K562 (cell line): ENCODE data around the gene UNC13A. TPM values are rescaled to one million over a fixed set of nuclear protein-coding genes. Genes with fewer than 3 reads are reported as not detected.

Experiments
- ATAC-seq: fragments of 200-7000 bp; cut with Tn5 transposase; 3 replicates; pipeline ENCODE4 v1.9.1; 2020; ENCODE audit warnings: moderate library complexity
- BruUV-seq: library from RNA; stranded (reverse); fragments of 400-500 nt; replicated peaks from 2 replicates; lab custom pipeline; 2021; lab: Mats Ljungman, UMichigan
- CTCF ChIA-PET: fragments of 300-600 bp; formaldehyde crosslinking; extraction: SDS; loops from one replicate; lab custom pipeline; 2021; ENCODE audit warnings: low intra/inter-chr PET ratio; lab: Yijun Ruan, JAX
- POLR2A ChIA-PET: fragments of 300-600, 350-650 bp; sonication (Branson Sonifier 250); formaldehyde crosslinking; extraction: SDS; loops from one replicate; lab custom pipeline; 2021; ENCODE audit warnings: antibody characterized with exemption, inconsistent platforms; lab: Yijun Ruan, JAX
- DNase-seq, 4 experiments: peaks; one replicate each; pipeline versions ENCODE4 v3.0.0 to v3.0.0-alpha.2; 2011 to 2018; ENCODE audit warnings: low spot score in 3 of 4, mixed read lengths in 3 of 4; ENCODE audit errors: extremely low read depth in 1 of 4
- FAIRE-seq: peaks from 2 replicates; lab custom pipeline; 2011; peaks lifted over from hg19 to GRCh38; lab: Jason Lieb, UNC
- H2AFZ ChIP-seq: 2 replicates; pipeline ENCODE4 v1.6.0; 2011; ENCODE audit warnings: low read depth, low read length, control low read depth, inconsistent platforms
- H3K27ac ChIP-seq: fragments of 200-600 bp; 3 replicates; pipeline ENCODE4 v1.8.0; 2011; ENCODE audit warnings: low read depth, mild to moderate bottlenecking, control low read depth, inconsistent platforms, low read length, moderate library complexity, mixed read lengths; ENCODE audit errors: extremely low read depth
- H3K27me3 ChIP-seq, 2 experiments: fragments of 300-600 bp in 1 of 2; 2 replicates in 1 of 2; 3 replicates in 1 of 2; pipeline versions ENCODE4 v1.6.0 to v1.8.0; 2011; ENCODE audit warnings: inconsistent platforms in 2 of 2, low read length in 2 of 2, mild to moderate bottlenecking in 1 of 2, mixed read lengths in 1 of 2, moderate library complexity in 1 of 2; ENCODE audit not compliant: control insufficient read depth in 2 of 2, insufficient read depth in 2 of 2
- H3K36me3 ChIP-seq: fragments of 300-600 bp; 3 replicates; pipeline ENCODE4 v1.8.0; 2011; ENCODE audit warnings: mild to moderate bottlenecking, low read length, inconsistent platforms; ENCODE audit not compliant: control insufficient read depth, insufficient read depth
- H3K4me1 ChIP-seq, 2 experiments: fragments of 200-600 bp in 1 of 2; replicated peaks in 1 of 2; 2 replicates in 1 of 2; 3 replicates in 1 of 2; pipeline versions ENCODE4 v1.5.1 to v1.8.0; 2011; ENCODE audit warnings: inconsistent platforms in 2 of 2, low read length in 2 of 2, mild to moderate bottlenecking in 1 of 2, mixed read lengths in 1 of 2, moderate library complexity in 1 of 2; ENCODE audit not compliant: control insufficient read depth in 2 of 2, insufficient read depth in 2 of 2
- H3K4me2 ChIP-seq: 2 replicates; pipeline ENCODE4 v1.6.1; 2011; ENCODE audit warnings: low read length, control low read depth, inconsistent platforms, mixed read lengths; ENCODE audit not compliant: insufficient read depth
- H3K4me3 ChIP-seq: fragments of 200-600 bp; sonication (generic), shearing (Covaris generic); 2 replicates; pipeline ENCODE4 v1.5.1; 2016; ENCODE audit warnings: control low read depth, inconsistent platforms
- H3K79me2 ChIP-seq: fragments of 200-600 bp; 3 replicates; pipeline ENCODE4 v1.8.0; 2011; ENCODE audit warnings: low read length, inconsistent platforms; ENCODE audit not compliant: control insufficient read depth, insufficient read depth
- H3K9ac ChIP-seq, 2 experiments: 2 replicates each; pipeline versions ENCODE4 v1.6.0 to v1.6.1; 2011; ENCODE audit warnings: low read depth in 2 of 2, low read length in 2 of 2, control low read depth in 1 of 2, inconsistent platforms in 1 of 2, mild to moderate bottlenecking in 1 of 2, mixed read lengths in 1 of 2; ENCODE audit not compliant: insufficient read depth in 1 of 2
- H3K9me1 ChIP-seq: one replicate; pipeline ENCODE4 v1.6.0; 2011; ENCODE audit warnings: inconsistent platforms, mild to moderate bottlenecking, low read length, moderate library complexity; ENCODE audit not compliant: control insufficient read depth, insufficient read depth
- H3K9me3 ChIP-seq: replicated peaks from 2 replicates; pipeline ENCODE4 v1.5.1; 2011; ENCODE audit warnings: low read depth, low read length, inconsistent platforms; ENCODE audit not compliant: control insufficient read depth, insufficient read depth
- H4K20me1 ChIP-seq: replicated peaks from 2 replicates; pipeline ENCODE4 v1.6.1; 2011; ENCODE audit warnings: low read length, inconsistent platforms, mixed read lengths; ENCODE audit not compliant: control insufficient read depth, insufficient read depth
- ARID4B ChIP-seq: sonication (generic); formaldehyde crosslinking; IDR thresholded peaks from 2 replicates; pipeline ENCODE4 v1.8.0; 2022; ENCODE audit warnings: mild to moderate bottlenecking, missing genetic modification reagents
- BCOR ChIP-seq: fragments of 450-650 bp; IDR thresholded peaks from 2 replicates; pipeline ENCODE4 v1.6.1; 2016
- DNMT1 ChIP-seq: fragments of 450-650 bp; IDR thresholded peaks from 2 replicates; pipeline ENCODE4 v1.6.1; 2016; ENCODE audit warnings: antibody characterized with exemption, mild to moderate bottlenecking
- ETV5 ChIP-seq: sonication (generic); formaldehyde crosslinking; IDR thresholded peaks from 2 replicates; pipeline ENCODE4 v1.4.0; 2020; ENCODE audit warnings: low read depth, mild to moderate bottlenecking, missing genetic modification reagents
- HLTF ChIP-seq: fragments of 450-650 bp; IDR thresholded peaks from 2 replicates; pipeline ENCODE4 v1.6.1; 2016
- KDM1A ChIP-seq, 2 experiments: fragments of 450-650 bp; IDR thresholded peaks; 2 replicates each; pipeline ENCODE4 v1.6.1; 2016; ENCODE audit warnings: mild to moderate bottlenecking in 2 of 2
- LARP7 ChIP-seq: fragments of 450-650 bp; IDR thresholded peaks from 2 replicates; pipeline ENCODE4 v1.6.1; 2016
- LCOR ChIP-seq: sonication (generic); formaldehyde crosslinking; IDR thresholded peaks from 2 replicates; pipeline ENCODE4 v1.8.0; 2022; ENCODE audit warnings: mild to moderate bottlenecking, missing genetic modification reagents
- NCOA1 ChIP-seq: fragments of 450-650 bp; IDR thresholded peaks from 2 replicates; pipeline ENCODE4 v1.6.1; 2016; ENCODE audit warnings: low read depth
- NELFE ChIP-seq: IDR thresholded peaks from 2 replicates; pipeline ENCODE4 v1.6.1; 2011; ENCODE audit warnings: mild to moderate bottlenecking; ENCODE audit not compliant: insufficient read depth, insufficient read length
- NFYB ChIP-seq: IDR thresholded peaks from 2 replicates; pipeline ENCODE4 v1.6.1; 2011; ENCODE audit warnings: mild to moderate bottlenecking, moderate library complexity; ENCODE audit not compliant: insufficient read length; ENCODE audit errors: extremely low read depth
- POLR2A ChIP-seq: fragments of 450-650 bp; conservative IDR thresholded peaks from 2 replicates; pipeline ENCODE4 v1.6.1; 2016
- RBM25 ChIP-seq: fragments of 200-400 bp; formaldehyde crosslinking; IDR thresholded peaks from 2 replicates; pipeline ENCODE4 v1.6.1; 2018; ENCODE audit warnings: low read length, low read depth, moderate library complexity; ENCODE audit not compliant: severe bottlenecking
- SLC30A9 ChIP-seq: fragments of 250-450 bp; sonication (Bioruptor Pico); IDR thresholded peaks from 2 replicates; pipeline ENCODE4 v1.8.0; 2022; ENCODE audit warnings: mild to moderate bottlenecking, moderate library complexity
- TARDBP ChIP-seq: fragments of 450-650 bp; IDR thresholded peaks from 2 replicates; pipeline ENCODE4 v1.6.1; 2016
- TEAD4 ChIP-seq, 2 experiments: sonication (generic) in 1 of 2; formaldehyde crosslinking in 1 of 2; IDR thresholded peaks; 2 replicates each; pipeline versions ENCODE4 v1.6.1 to v1.8.0; 2012 to 2022; ENCODE audit warnings: borderline replicate concordance in 1 of 2, inconsistent platforms in 1 of 2, low read length in 1 of 2, mild to moderate bottlenecking in 1 of 2, missing genetic modification reagents in 1 of 2
- ZBED1 ChIP-seq: IDR thresholded peaks from 2 replicates; pipeline ENCODE4 v1.6.1; 2014
- ZNF121 ChIP-seq: sonication (generic); formaldehyde crosslinking; conservative IDR thresholded peaks from 2 replicates; pipeline ENCODE4 v1.8.0; 2022; ENCODE audit warnings: missing genetic modification reagents
- WGBS: fragments of 100-300 bp; shearing (Covaris generic); methylation state at CpG from one replicate; pipeline ENCODE4 v1.1.6; 2016; ENCODE audit warnings: low coverage, mixed read lengths; ENCODE audit not compliant: insufficient coverage; ENCODE audit errors: missing lambda C conversion rate; 5-methylcytosine and 5-hydroxymethylcytosine counted together
- in situ Hi-C: fragments of 300-500 bp; cut with MboI; formaldehyde crosslinking; loops from 4 replicates; pipeline ENCODE4 v1.15.0; 2018; ENCODE audit warnings: inconsistent platforms, mixed read lengths
- intact Hi-C: fragments of 100-400 bp; cut with micrococcal nuclease; formaldehyde crosslinking; loops from 2 replicates; pipeline ENCODE4 v1.14.2; 2022
- polyA plus RNA-seq, 8 experiments: library from polyadenylated mRNA; depleted of rRNA in 4 of 8; stranded (reverse) in 5 of 8; unstranded in 3 of 8; fragments of >200 nt; fragmentation: Nextera tagmentation in 2 of 8; fragmentation: Illumina TruSeq in 1 of 8; extraction: Ambion mirVana in 2 of 8; extraction: Trizol in 1 of 8; gene quantifications; 2 replicates each; pipeline versions ENCODE4 v1.2.1 to v1.2.3, GENCODE V29; 2011 to 2014; ENCODE audit warnings: inconsistent platforms in 1 of 8, missing spikeins in 1 of 8
- total RNA-seq, 7 experiments: library from RNA; depleted of rRNA in 6 of 7; stranded (reverse); fragments of >200 nt in 6 of 7; fragmentation: Illumina TruSeq in 2 of 7; extraction: Trizol in 2 of 7; gene quantifications; 2 replicates each; pipeline versions ENCODE4 v1.2.1 to v1.2.3, GENCODE V29; 2011 to 2021; ENCODE audit warnings: low replicate concordance in 1 of 7
- TF ChIP-seq, protein P1 (sequence below), 2 experiments: IDR thresholded peaks; 2 replicates each; pipeline ENCODE4 v1.6.1; 2011; ENCODE audit warnings: borderline replicate concordance in 1 of 2, control low read depth in 1 of 2, low read depth in 1 of 2, low read length in 1 of 2, mild to moderate bottlenecking in 1 of 2, mixed read lengths in 1 of 2, moderate library complexity in 1 of 2; ENCODE audit not compliant: insufficient read depth in 1 of 2, insufficient read length in 1 of 2, poor library complexity in 1 of 2, severe bottlenecking in 1 of 2; ENCODE audit errors: extremely low read depth in 1 of 2

Gene UNC13A
- total and polyA plus RNA-seq, 9 of the 15 experiments (the other 6 are each of a cell fraction or from before 2014, with no cell fraction given): 0.03 to 1.0 (median 0.25) TPM

DNA sequence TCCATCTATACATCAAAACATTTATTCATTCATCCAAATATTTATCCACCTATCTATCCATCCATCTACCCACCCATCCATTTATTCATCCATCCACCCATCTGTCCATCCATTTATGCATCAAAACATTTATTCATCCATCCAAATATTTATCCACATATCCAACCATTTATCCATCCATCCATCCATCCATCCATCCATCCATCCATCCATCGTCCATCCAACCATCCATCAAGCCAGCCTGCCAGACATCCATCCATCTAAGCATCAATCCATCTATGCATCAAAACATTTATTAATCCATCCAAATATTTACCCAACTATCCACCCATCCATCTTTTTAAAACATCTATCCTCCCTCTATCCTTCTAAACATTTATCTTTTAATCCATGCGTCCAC is 62.2 kb downstream of the UNC13A start (continued):
- TF ChIP-seq, protein P1, sequence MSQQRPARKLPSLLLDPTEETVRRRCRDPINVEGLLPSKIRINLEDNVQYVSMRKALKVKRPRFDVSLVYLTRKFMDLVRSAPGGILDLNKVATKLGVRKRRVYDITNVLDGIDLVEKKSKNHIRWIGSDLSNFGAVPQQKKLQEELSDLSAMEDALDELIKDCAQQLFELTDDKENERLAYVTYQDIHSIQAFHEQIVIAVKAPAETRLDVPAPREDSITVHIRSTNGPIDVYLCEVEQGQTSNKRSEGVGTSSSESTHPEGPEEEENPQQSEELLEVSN (IDR thresholded peaks at IDR 0.05; ENCODE audit: borderline replicate concordance in 1 of 2, extremely low read depth in 1 of 2, insufficient read depth in 1 of 2, insufficient read length in 1 of 2, low read depth in 1 of 2, low read length in 1 of 2, poor library complexity in 1 of 2, severe bottlenecking in 1 of 2): no peak
- TF ChIP-seq, all 486 proteins: peak for 0

GRCh38 chr19:17625043-17625442 is 63.1 kb downstream of the UNC13A start:
- DNase-seq (no peak), ATAC-seq (no peak), FAIRE-seq (no peak)
- Histone ChIP-seq H2AFZ (no peak overlapping the region), H3K9me3 (peaks cover 8% of the 10 kb centered on the region; the same call in 1 of the 2 replicates), H3K27ac (no peak overlapping the region), H3K4me3 (no peak overlapping the region), H3K79me2 (no peaks in the 10 kb centered on the region), H4K20me1 (no peaks in the 10 kb centered on the region; the same call in 1 of the 2 replicates), H3K9me1 (no peaks in the 10 kb centered on the region), H3K4me2 (no peak overlapping the region), H3K27me3 (peaks cover 3 to 17% of the 10 kb centered on the region in 2 experiments; a peak in 3 of 5 replicates), H3K4me1 (peaks cover 0 to 6% of the 10 kb centered on the region in 2 experiments; a peak in 1 of 5 replicates), H3K36me3 (no peaks in the 10 kb centered on the region), H3K9ac (no peak overlapping the region)
- no TSS peak for BruUV-seq
- intact Hi-C loops (no loop called here), in situ Hi-C loops (no loop called here)
- POLR2A ChIA-PET: no interaction called here
- WGBS: 0% methylated on average over 1 of the region's 1 CpG
- CTCF ChIA-PET: no interaction called here
- TF ChIP-seq HLTF (no peak), NFYB (no peak), NCOA1 (no peak), DNMT1 (no peak), ZNF121 (CRISPR knock-in tag) (no peak), TARDBP (no peak), ZBED1 (no peak), SLC30A9 (CRISPR knock-in tag) (no peak), TEAD4 (IDR thresholded peaks at IDR 0.05; ENCODE audit: low read length) (no peak), TEAD4 (CRISPR knock-in tag; IDR thresholded peaks at IDR 0.05; ENCODE audit: borderline replicate concordance) (no peak), KDM1A (IDR thresholded peaks at IDR 0.05) (peak in 1 of 2 experiments; percentile 41; a peak in 1 of 4 replicates), NELFE (no peak), BCOR (peak; percentile 76), POLR2A (no peak), ETV5 (no peak), LCOR (CRISPR knock-in tag) (no peak), RBM25 (peak; percentile 26), LARP7 (no peak), ARID4B (CRISPR knock-in tag) (no peak)
